H1 (cell line): Measurements from ENCODE around the gene MRPS2. TPM values are rescaled to one million over a fixed set of nuclear protein-coding genes. Genes with fewer than 3 reads are reported as not detected.

Experiments
- JUND ChIP-seq: IDR thresholded peaks from 2 replicates; pipeline ENCODE4 v1.6.1; 2011; ENCODE audit warnings: mild to moderate bottlenecking, improper control_type of control experiment, low read length
- KDM1A ChIP-seq: fragments of 200-600, 300-600 bp; sonication (generic); IDR thresholded peaks from 2 replicates; pipeline ENCODE4 v1.7.1; 2016; ENCODE audit warnings: mild to moderate bottlenecking, low read length, borderline replicate concordance
- NRF1 ChIP-seq: IDR thresholded peaks from 2 replicates; pipeline ENCODE4 v1.6.1; 2011; ENCODE audit warnings: mild to moderate bottlenecking, low read depth, low read length, improper control_type of control experiment
- TCF12 ChIP-seq: IDR thresholded peaks from 2 replicates; pipeline ENCODE4 v1.6.1; 2011; ENCODE audit warnings: low read depth, mild to moderate bottlenecking, low read length
- ZNF274 ChIP-seq: IDR thresholded peaks from 2 replicates; pipeline ENCODE4 v1.7.0; 2012; ENCODE audit warnings: low read length, borderline replicate concordance; ENCODE audit errors: extremely low read depth
- polyA plus RNA-seq, 7 experiments: library from polyadenylated mRNA; depleted of rRNA in 3 of 7; stranded (reverse) in 5 of 7; unstranded in 2 of 7; fragments of >200 nt in 5 of 7; fragments of 200-250 nt in 2 of 7; gene quantifications; 1 replicate in 5 of 7; 2 replicates in 1 of 7; 4 replicates in 1 of 7; pipeline versions ENCODE4 v1.2.1 to v1.2.3, GENCODE V29; 2011 to 2013; ENCODE audit warnings: missing spikeins in 2 of 7, mixed read lengths in 2 of 7
- total RNA-seq: library from RNA; stranded (reverse); fragmentation: NEBNext Ultra II Directional; extraction: Animal tissue kit (Norgen Biotek cat#: 25700); gene quantifications from 2 replicates; pipeline ENCODE4 v1.2.1, GENCODE V29; 2021

The MRPS2 gene
- total and polyA plus RNA-seq, 2 of the 8 experiments (the other 6 are each of a cell fraction or from before 2014, with no cell fraction given): 78.6 to 476 TPM

DNA sequence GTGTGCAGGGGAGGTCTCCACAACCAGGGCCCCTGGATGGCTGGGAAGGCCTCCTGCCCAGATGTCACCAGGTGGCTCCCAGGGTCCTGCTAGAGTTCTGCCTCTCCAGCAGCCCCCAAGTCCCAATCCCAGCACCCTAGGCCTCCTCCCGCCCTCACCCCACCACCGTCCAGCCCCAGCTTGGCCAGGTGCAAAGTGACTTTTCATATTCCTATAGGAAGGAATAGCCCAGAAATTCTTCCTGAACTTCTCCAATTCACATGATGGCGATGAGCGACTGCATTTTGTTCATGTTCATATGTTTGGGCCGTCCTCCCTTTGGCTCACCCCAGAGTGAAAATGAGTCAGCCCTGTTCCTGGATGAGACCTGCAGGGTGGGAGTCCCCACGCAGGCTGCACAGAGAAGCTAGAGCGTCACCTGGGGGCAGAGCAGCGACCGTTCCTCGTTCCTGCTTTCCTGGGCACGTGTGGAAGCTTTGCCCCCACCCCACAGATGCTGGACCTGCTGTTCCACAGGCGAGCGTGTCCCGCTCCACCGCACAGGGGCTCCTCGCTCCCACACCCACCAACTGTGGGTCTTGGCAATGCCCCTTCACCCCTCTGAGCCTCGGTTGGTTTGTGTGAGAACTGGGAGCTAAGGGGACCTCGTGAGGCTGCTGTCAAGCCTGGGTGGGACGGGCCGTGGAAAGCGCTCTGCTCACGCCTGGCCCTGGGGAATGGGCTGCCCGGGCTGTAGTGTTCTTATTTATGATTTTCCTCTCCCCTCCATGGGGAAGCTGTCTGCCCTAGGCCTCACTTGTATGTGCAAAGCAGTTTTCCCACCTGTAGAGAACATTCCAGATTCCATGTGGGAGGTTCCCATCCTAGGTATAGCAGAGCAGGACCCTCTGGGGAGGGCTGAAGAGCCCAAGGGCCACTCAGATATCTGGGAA lies 6.9 kb downstream of the MRPS2 start (continued):
- TF ChIP-seq TCF12: no peak
- no peak for TF ChIP-seq ZNF274
- TF ChIP-seq NRF1: no peak
- TF ChIP-seq JUND: no peak
- TF ChIP-seq KDM1A: no peak
